OCI-LY7 (cell line): ENCODE measurements around the gene KMT2A. TPM values are rescaled to one million over a fixed set of nuclear protein-coding genes. Genes with fewer than 3 reads are reported as not detected.
"Not testable (repeated sequence)": the region's sequence is repeated elsewhere in the genome, so short reads cannot be mapped to it uniquely, and the experiment has no call there.

Experiments used
- BruUV-seq: library from RNA; stranded (reverse); fragments of 400-500 nt; replicated peaks from 2 replicates; lab custom pipeline; 2021; lab: Mats Ljungman, UMichigan
- CTCF ChIA-PET: fragments of 300-600 bp; sonication (Branson Sonifier 250); formaldehyde crosslinking; loops from one replicate; lab custom pipeline; 2022; ENCODE audit warnings: antibody characterized with exemption; ENCODE audit not compliant: unreplicated experiment; lab: Charles Lee
- POLR2A ChIA-PET: fragments of 300-600 bp; sonication (Branson Sonifier 250); formaldehyde crosslinking; loops from one replicate; lab custom pipeline; 2022; ENCODE audit warnings: antibody characterized with exemption; lab: Charles Lee
- DNase-seq: peaks from one replicate; pipeline ENCODE4 v3.0.0-alpha.2; 2015; ENCODE audit warnings: low spot score
- H2AFZ ChIP-seq: fragments of 200-600 bp; sonication (generic), shearing (Covaris generic); 2 replicates; pipeline ENCODE4 v1.6.1; 2014; ENCODE audit warnings: mild to moderate bottlenecking, antibody characterized with exemption, low read length, moderate library complexity
- H3K27ac ChIP-seq: fragments of 200-600 bp; sonication (generic); 2 replicates; pipeline ENCODE4 v1.5.1; 2014; ENCODE audit warnings: mixed run types, low read depth, mild to moderate bottlenecking, moderate library complexity, low read length, inconsistent platforms; ENCODE audit not compliant: poor library complexity, severe bottlenecking
- H3K36me3 ChIP-seq: fragments of 200-600 bp; sonication (generic); 2 replicates; pipeline ENCODE4 v1.6.1; 2014; ENCODE audit warnings: mild to moderate bottlenecking, antibody characterized with exemption, low read length, moderate library complexity, mixed read lengths; ENCODE audit not compliant: insufficient read depth
- H3K4me1 ChIP-seq: fragments of 200-600 bp; sonication (generic); 2 replicates; pipeline ENCODE4 v1.5.1; 2014; ENCODE audit warnings: mild to moderate bottlenecking, low read length; ENCODE audit not compliant: insufficient read depth, poor library complexity, severe bottlenecking
- H3K4me2 ChIP-seq: fragments of 200-600 bp; sonication (generic); 2 replicates; pipeline ENCODE4 v1.6.1; 2014; ENCODE audit warnings: mild to moderate bottlenecking, low read length
- H3K4me3 ChIP-seq: fragments of 200-600 bp; sonication (generic); 2 replicates; pipeline ENCODE4 v1.5.1; 2014; ENCODE audit warnings: mild to moderate bottlenecking, low read depth, low read length; ENCODE audit not compliant: poor library complexity, severe bottlenecking
- H3K79me2 ChIP-seq: fragments of 200-600 bp; sonication (generic); 2 replicates; pipeline ENCODE4 v1.6.1; 2016; ENCODE audit warnings: low read depth, mild to moderate bottlenecking, low read length, moderate library complexity, mixed read lengths; ENCODE audit not compliant: insufficient read depth
- H3K9me2 ChIP-seq: fragments of 200-600 bp; sonication (generic); 2 replicates; pipeline ENCODE4 v1.6.1; 2016; ENCODE audit warnings: mild to moderate bottlenecking, low read length, mixed read lengths; ENCODE audit not compliant: insufficient read depth
- H3K9me3 ChIP-seq: fragments of 200-600 bp; sonication (generic); 2 replicates; pipeline ENCODE4 v1.6.1; 2014; ENCODE audit warnings: mild to moderate bottlenecking, mixed run types, low read length, mixed read lengths
- H4K20me1 ChIP-seq: fragments of 200-600 bp; sonication (generic); 2 replicates; pipeline ENCODE4 v1.6.1; 2014; ENCODE audit warnings: mild to moderate bottlenecking, antibody characterized with exemption, low read length, moderate library complexity, mixed read lengths; ENCODE audit not compliant: insufficient read depth
- EZH2phosphoT487 ChIP-seq: fragments of 200-600 bp; sonication (generic); IDR thresholded peaks from 2 replicates; pipeline ENCODE4 v1.6.1; 2018; ENCODE audit warnings: low read depth, borderline replicate concordance, mild to moderate bottlenecking, mixed run types, antibody characterized with exemption, low read length, moderate library complexity, mixed read lengths
- intact Hi-C: fragments of 100-400 bp; cut with micrococcal nuclease; formaldehyde crosslinking; loops from one replicate; pipeline ENCODE4 v1.10.0; 2022; ENCODE audit not compliant: unreplicated experiment
- total RNA-seq, 2 experiments: library from RNA; depleted of rRNA in 1 of 2; stranded (reverse); fragments of >200 nt in 1 of 2; shearing (Covaris generic) in 1 of 2; gene quantifications; 2 replicates each; pipeline ENCODE4 v1.2.3, GENCODE V29; 2014 to 2022
- TF ChIP-seq, protein P1 (sequence below): fragments of 200-600 bp; sonication (generic); conservative IDR thresholded peaks from 2 replicates; pipeline ENCODE4 v1.5.1; 2014; ENCODE audit warnings: mild to moderate bottlenecking, antibody characterized with exemption, low read length, moderate library complexity, mixed read lengths

The KMT2A gene
- total RNA-seq, 2 experiments from 2014 or later = 55.8 to 90.0 TPM

DNA sequence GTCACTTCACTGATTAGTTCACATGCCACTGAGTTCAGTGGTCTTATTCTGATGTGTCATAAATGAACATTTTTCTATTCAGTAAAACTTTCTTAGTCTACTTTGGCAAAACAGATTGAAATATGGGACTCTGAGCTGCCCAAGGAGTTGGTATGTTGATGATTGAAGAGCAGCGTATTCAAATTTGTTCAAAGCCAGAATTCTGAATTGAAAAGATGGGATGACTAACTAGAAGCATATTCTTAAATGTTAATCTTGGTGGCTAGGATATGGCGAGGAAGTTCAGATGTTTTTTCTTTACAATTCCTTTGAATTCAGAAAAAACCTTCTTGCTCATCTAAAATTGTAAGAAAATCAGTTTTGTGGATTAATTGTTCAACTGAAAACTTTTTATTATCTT lies 34.7 kb downstream of the KMT2A start:
- no peak overlapping the region for H2AFZ ChIP-seq
- no peaks in the 10 kb centered on the region for H3K9me2 ChIP-seq
- TF ChIP-seq EZH2phosphoT487 = no peak
- TF ChIP-seq, protein P1, sequence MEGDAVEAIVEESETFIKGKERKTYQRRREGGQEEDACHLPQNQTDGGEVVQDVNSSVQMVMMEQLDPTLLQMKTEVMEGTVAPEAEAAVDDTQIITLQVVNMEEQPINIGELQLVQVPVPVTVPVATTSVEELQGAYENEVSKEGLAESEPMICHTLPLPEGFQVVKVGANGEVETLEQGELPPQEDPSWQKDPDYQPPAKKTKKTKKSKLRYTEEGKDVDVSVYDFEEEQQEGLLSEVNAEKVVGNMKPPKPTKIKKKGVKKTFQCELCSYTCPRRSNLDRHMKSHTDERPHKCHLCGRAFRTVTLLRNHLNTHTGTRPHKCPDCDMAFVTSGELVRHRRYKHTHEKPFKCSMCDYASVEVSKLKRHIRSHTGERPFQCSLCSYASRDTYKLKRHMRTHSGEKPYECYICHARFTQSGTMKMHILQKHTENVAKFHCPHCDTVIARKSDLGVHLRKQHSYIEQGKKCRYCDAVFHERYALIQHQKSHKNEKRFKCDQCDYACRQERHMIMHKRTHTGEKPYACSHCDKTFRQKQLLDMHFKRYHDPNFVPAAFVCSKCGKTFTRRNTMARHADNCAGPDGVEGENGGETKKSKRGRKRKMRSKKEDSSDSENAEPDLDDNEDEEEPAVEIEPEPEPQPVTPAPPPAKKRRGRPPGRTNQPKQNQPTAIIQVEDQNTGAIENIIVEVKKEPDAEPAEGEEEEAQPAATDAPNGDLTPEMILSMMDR = no peak
- intact Hi-C loops = no loop called here
- H3K4me1 ChIP-seq = no peaks in the 10 kb centered on the region
- ChIA-PET CTCF (no interaction called here), POLR2A (interaction anchor here (0.8 kb wide), 2 partner anchors 14 to 17 kb away, joined by 3 to 4 read pairs; no protein-coding TSS in a partner anchor)
- H3K79me2 ChIP-seq = peaks cover 24% of the 10 kb centered on the region; the same call in 1 of the 2 replicates
- no peaks in the 10 kb centered on the region for H3K9me3 ChIP-seq
- peaks cover 70% of the 10 kb centered on the region for H3K36me3 ChIP-seq
- no peak for DNase-seq
- BruUV-seq = no TSS peak
- no peak overlapping the region for H3K27ac ChIP-seq
- H3K4me3 ChIP-seq = no peak overlapping the region
- H4K20me1 ChIP-seq = peaks cover 4% of the 10 kb centered on the region; the same call in 1 of the 2 replicates
- no peak overlapping the region for H3K4me2 ChIP-seq

GRCh38 chr11:118473537-118473936 lies 37.2 kb downstream of the KMT2A start:
- intact Hi-C loops = no loop called here
- no peak overlapping the region for H3K4me2 ChIP-seq
- no peak overlapping the region for H2AFZ ChIP-seq
- DNase-seq = no peak
- H3K4me3 ChIP-seq = no peak overlapping the region
- H3K9me2 ChIP-seq = no peaks in the 10 kb centered on the region
- POLR2A ChIA-PET = no interaction called here
- peaks cover 92% of the 10 kb centered on the region for H3K36me3 ChIP-seq
- no TSS peak for BruUV-seq
- no peaks in the 10 kb centered on the region for H3K9me3 ChIP-seq
- TF ChIP-seq, protein P1 = no peak
- TF ChIP-seq EZH2phosphoT487 = no peak
- peaks cover 11% of the 10 kb centered on the region; the same call in 1 of the 2 replicates for H3K79me2 ChIP-seq
- H3K4me1 ChIP-seq = no peaks in the 10 kb centered on the region
- peaks cover 4% of the 10 kb centered on the region; the same call in 1 of the 2 replicates for H4K20me1 ChIP-seq
- H3K27ac ChIP-seq = no peak overlapping the region
- CTCF ChIA-PET = no interaction called here

DNA sequence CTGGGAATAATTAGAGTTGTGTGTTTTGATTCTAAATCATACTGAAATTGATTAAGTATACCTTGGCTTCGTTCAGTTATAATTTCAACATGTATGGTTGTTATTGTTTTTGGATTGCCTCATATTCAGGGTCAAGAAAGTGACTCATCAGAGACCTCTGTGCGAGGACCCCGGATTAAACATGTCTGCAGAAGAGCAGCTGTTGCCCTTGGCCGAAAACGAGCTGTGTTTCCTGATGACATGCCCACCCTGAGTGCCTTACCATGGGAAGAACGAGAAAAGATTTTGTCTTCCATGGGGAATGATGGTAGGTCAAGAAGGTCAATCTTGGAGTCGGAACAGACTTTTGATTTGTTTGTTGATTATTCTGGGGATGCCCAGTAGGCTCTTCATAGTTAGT lies 40.4 kb downstream of the KMT2A start:
- ChIA-PET CTCF (no interaction called here), POLR2A (interaction anchor here (0.6 to 1.1 kb wide), 4 partner anchors 20 to 271 kb away, joined by 3 to 4 read pairs (median 3); no protein-coding TSS in a partner anchor)
- intact Hi-C loops = no loop called here
- Histone ChIP-seq H3K9me2 (no peaks in the 10 kb centered on the region), H3K36me3 (peaks cover 96% of the 10 kb centered on the region), H2AFZ (no peak overlapping the region), H3K79me2 (no peaks in the 10 kb centered on the region), H3K4me2 (no peak overlapping the region), H3K9me3 (no peaks in the 10 kb centered on the region), H3K4me1 (no peaks in the 10 kb centered on the region), H3K4me3 (no peak overlapping the region), H3K27ac (no peak overlapping the region), H4K20me1 (no peaks in the 10 kb centered on the region)
- BruUV-seq = no TSS peak
- DNase-seq = no peak
- no peak for TF ChIP-seq EZH2phosphoT487
- TF ChIP-seq, protein P1 = no peak

DNA sequence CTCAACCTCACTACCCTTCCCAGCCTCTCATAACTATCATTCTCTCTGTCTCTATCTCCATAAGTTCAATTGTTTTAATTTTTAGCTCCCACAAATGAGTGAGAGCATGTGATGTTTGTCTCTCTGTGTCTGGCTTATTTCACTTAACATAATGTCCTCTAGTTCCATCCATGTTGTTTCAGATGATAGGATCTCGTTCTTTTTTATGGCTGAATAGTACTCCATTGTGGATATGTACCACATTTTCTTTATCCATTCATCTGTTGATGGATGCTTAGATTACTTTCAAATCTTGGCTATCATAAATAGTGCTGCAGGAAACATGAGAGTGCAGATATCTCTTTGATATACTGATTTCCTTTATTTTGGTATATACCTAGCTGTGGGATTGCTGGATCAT lies 44.9 kb downstream of the KMT2A start:
- H3K79me2 ChIP-seq, H3K4me3 ChIP-seq, DNase-seq, intact Hi-C loops, H4K20me1 ChIP-seq, H3K4me2 ChIP-seq, CTCF ChIA-PET, H3K4me1 ChIP-seq, H3K9me2 ChIP-seq, H3K9me3 ChIP-seq, BruUV-seq, H2AFZ ChIP-seq, H3K27ac ChIP-seq: not testable (repeated sequence)
- POLR2A ChIA-PET = interaction anchor here (1.6 kb wide), 1 partner anchor 12 kb away, joined by 3 read pairs; no protein-coding TSS in a partner anchor
- peaks cover 92% of the 10 kb centered on the region for H3K36me3 ChIP-seq
